Endothelial cell (in vitro differentiated cells): ENCODE results near the gene GPR17. TPM values are rescaled to one million over a fixed set of nuclear protein-coding genes. Genes with fewer than 3 reads are reported as not detected.

ENCODE experiments used
- DNase-seq: peaks from one replicate; pipeline ENCODE4 v3.0.0; 2021; ENCODE audit warnings: low spot score
- H3K27ac Mint-ChIP-seq: one replicate; pipeline ENCODE4 v1.8.0; 2021; ENCODE audit warnings: mixed read lengths, inconsistent platforms; ENCODE audit not compliant: unreplicated experiment
- H3K27me3 Mint-ChIP-seq: one replicate; pipeline ENCODE4 v1.8.0; 2021; ENCODE audit warnings: mild to moderate bottlenecking, moderate library complexity, mixed read lengths, inconsistent platforms; ENCODE audit not compliant: unreplicated experiment
- H3K36me3 Mint-ChIP-seq: one replicate; pipeline ENCODE4 v1.8.0; 2021; ENCODE audit warnings: mild to moderate bottlenecking, low read depth, mixed read lengths, inconsistent platforms; ENCODE audit not compliant: unreplicated experiment
- H3K4me1 Mint-ChIP-seq: one replicate; pipeline ENCODE4 v1.8.0; 2021; ENCODE audit warnings: mild to moderate bottlenecking, mixed read lengths, inconsistent platforms; ENCODE audit not compliant: unreplicated experiment
- H3K4me3 Mint-ChIP-seq: one replicate; pipeline ENCODE4 v1.8.0; 2021; ENCODE audit warnings: mild to moderate bottlenecking, mixed read lengths, inconsistent platforms; ENCODE audit not compliant: unreplicated experiment
- H3K9me3 Mint-ChIP-seq: one replicate; pipeline ENCODE4 v1.8.0; 2021; ENCODE audit warnings: mixed read lengths, inconsistent platforms; ENCODE audit not compliant: unreplicated experiment
- total RNA-seq: library from RNA; stranded (reverse); fragmentation: NEBNext Ultra II Directional; extraction: Animal tissue kit (Norgen Biotek cat#: 25700); gene quantifications from one replicate; pipeline ENCODE4 v1.2.1, GENCODE V29; 2021; ENCODE audit not compliant: unreplicated experiment
- TF ChIP-seq, protein P1 (sequence below): fragments of 200-600 bp; sonication (generic); IDR thresholded peaks from one replicate; pipeline ENCODE4 v1.5.0; 2021; ENCODE audit warnings: antibody characterized with exemption; ENCODE audit not compliant: unreplicated experiment

The GPR17 gene
- total RNA-seq, 1 donor from 2014 or later = 0.15 TPM

GRCh38 chr2:127615511-127616166 is 30.3 kb upstream of the GPR17 start:
- Mint-ChIP-seq H3K4me3 (no peak overlapping the region), H3K27ac (no peak overlapping the region), H3K27me3 (peaks cover 6% of the 10 kb centered on the region), H3K4me1 (no peaks in the 10 kb centered on the region), H3K36me3 (peaks cover 8% of the 10 kb centered on the region), H3K9me3 (peaks cover 4% of the 10 kb centered on the region)
- DNase-seq = no peak
- TF ChIP-seq, protein P1, sequence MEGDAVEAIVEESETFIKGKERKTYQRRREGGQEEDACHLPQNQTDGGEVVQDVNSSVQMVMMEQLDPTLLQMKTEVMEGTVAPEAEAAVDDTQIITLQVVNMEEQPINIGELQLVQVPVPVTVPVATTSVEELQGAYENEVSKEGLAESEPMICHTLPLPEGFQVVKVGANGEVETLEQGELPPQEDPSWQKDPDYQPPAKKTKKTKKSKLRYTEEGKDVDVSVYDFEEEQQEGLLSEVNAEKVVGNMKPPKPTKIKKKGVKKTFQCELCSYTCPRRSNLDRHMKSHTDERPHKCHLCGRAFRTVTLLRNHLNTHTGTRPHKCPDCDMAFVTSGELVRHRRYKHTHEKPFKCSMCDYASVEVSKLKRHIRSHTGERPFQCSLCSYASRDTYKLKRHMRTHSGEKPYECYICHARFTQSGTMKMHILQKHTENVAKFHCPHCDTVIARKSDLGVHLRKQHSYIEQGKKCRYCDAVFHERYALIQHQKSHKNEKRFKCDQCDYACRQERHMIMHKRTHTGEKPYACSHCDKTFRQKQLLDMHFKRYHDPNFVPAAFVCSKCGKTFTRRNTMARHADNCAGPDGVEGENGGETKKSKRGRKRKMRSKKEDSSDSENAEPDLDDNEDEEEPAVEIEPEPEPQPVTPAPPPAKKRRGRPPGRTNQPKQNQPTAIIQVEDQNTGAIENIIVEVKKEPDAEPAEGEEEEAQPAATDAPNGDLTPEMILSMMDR = no peak

GRCh38 chr2:127618551-127619202 is 27.3 kb upstream of the GPR17 start:
- Mint-ChIP-seq H3K4me3 (no peak overlapping the region), H3K4me1 (no peaks in the 10 kb centered on the region), H3K9me3 (no peaks in the 10 kb centered on the region), H3K36me3 (peaks cover 3% of the 10 kb centered on the region), H3K27ac (no peak overlapping the region), H3K27me3 (peaks cover 6% of the 10 kb centered on the region)
- DNase-seq = no peak
- TF ChIP-seq, protein P1 = no peak

DNA sequence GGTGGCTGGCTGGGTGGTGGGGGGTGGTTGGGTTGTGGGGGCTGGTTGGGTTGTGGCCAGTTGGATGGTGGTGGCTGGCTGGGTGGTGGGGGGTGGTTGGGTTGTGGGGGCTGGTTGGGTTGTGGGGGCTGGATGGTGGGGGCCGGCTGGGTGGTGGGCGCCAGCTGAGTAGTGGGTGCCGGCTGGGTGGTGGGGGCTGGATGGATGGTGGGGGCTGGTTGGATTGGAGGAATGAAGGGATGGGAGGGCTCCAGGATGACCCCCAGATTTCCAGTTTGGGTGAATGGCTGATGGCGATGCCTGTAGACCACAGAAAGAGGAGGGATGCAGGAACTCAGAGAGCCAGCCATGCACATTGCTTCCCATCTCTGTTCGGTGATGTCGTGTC is 26.8 kb upstream of the GPR17 start:
- Mint-ChIP-seq H3K27ac (no peak overlapping the region), H3K4me3 (no peak overlapping the region), H3K36me3 (peaks cover 3% of the 10 kb centered on the region), H3K27me3 (peaks cover 2% of the 10 kb centered on the region), H3K4me1 (no peaks in the 10 kb centered on the region), H3K9me3 (no peaks in the 10 kb centered on the region)
- DNase-seq = no peak
- TF ChIP-seq, protein P1 = no peak

- Mint-ChIP-seq H3K36me3 (peaks cover 3% of the 10 kb centered on the region), H3K4me1 (no peaks in the 10 kb centered on the region), H3K4me3 (no peak overlapping the region), H3K27me3 (peaks cover 2% of the 10 kb centered on the region), H3K9me3 (no peaks in the 10 kb centered on the region), H3K27ac (no peak overlapping the region)
- TF ChIP-seq, protein P1 = no peak
- DNase-seq = no peak
Observed at GRCh38 chr2:127619877-127620705, 25.9 kb upstream of the GPR17 start.
